OCI-LY1 (cell line): ENCODE data around the gene GLI3.

Source experiments
- H2AFZ ChIP-seq: fragments of 200-600 bp; sonication (generic), shearing (Covaris generic); 2 replicates; pipeline ENCODE4 v1.6.0; 2014; ENCODE audit warnings: antibody characterized with exemption, mild to moderate bottlenecking, low read length
- H3F3A ChIP-seq: fragments of 200-600 bp; sonication (generic), shearing (Covaris generic); 2 replicates; pipeline ENCODE4 v1.6.0; 2014; ENCODE audit warnings: mild to moderate bottlenecking, antibody characterized with exemption, low read length, moderate library complexity; ENCODE audit not compliant: insufficient read depth
- H3K27ac ChIP-seq: fragments of 200-600 bp; sonication (generic); 2 replicates; pipeline ENCODE4 v1.5.1; 2014; ENCODE audit warnings: low read length, mixed run types, mild to moderate bottlenecking, low read depth; ENCODE audit not compliant: poor library complexity, severe bottlenecking
- H3K27me3 ChIP-seq: fragments of 200-600 bp; sonication (generic); 2 replicates; pipeline ENCODE4 v1.6.0; 2014; ENCODE audit warnings: antibody characterized with exemption, mild to moderate bottlenecking, low read length, moderate library complexity; ENCODE audit not compliant: insufficient read depth
- H3K36me3 ChIP-seq: fragments of 200-600 bp; sonication (generic); 2 replicates; pipeline ENCODE4 v1.6.1; 2014; ENCODE audit warnings: mild to moderate bottlenecking, antibody characterized with exemption, low read length, moderate library complexity, mixed read lengths; ENCODE audit not compliant: insufficient read depth
- H3K4me1 ChIP-seq: fragments of 200-600 bp; sonication (generic); 2 replicates; pipeline ENCODE4 v1.5.1; 2014; ENCODE audit warnings: mild to moderate bottlenecking, low read length, moderate library complexity; ENCODE audit not compliant: insufficient read depth, severe bottlenecking
- H3K4me2 ChIP-seq: fragments of 200-600 bp; sonication (generic), shearing (Covaris generic); 2 replicates; pipeline ENCODE4 v1.6.1; 2014; ENCODE audit warnings: low read length
- H3K4me3 ChIP-seq: fragments of 200-600 bp; sonication (generic); 2 replicates; pipeline ENCODE4 v1.5.1; 2014; ENCODE audit warnings: low read length, low read depth, mild to moderate bottlenecking, mixed read lengths; ENCODE audit not compliant: poor library complexity, severe bottlenecking
- H3K79me2 ChIP-seq: fragments of 200-600 bp; shearing (Covaris generic); 2 replicates; pipeline ENCODE4 v1.6.1; 2016; ENCODE audit warnings: mixed run types, low read length, mixed read lengths; ENCODE audit not compliant: insufficient read depth
- H3K9ac ChIP-seq: fragments of 200-600 bp; sonication (generic), shearing (Covaris generic); 2 replicates; pipeline ENCODE4 v1.6.1; 2014; ENCODE audit warnings: mild to moderate bottlenecking, low read length, mixed read lengths
- H3K9me2 ChIP-seq: fragments of 200-600 bp; sonication (generic), shearing (Covaris generic); 2 replicates; pipeline ENCODE4 v1.6.1; 2014; ENCODE audit warnings: low read depth, mild to moderate bottlenecking, low read length, mixed read lengths
- H3K9me3 ChIP-seq: fragments of 200-600 bp; shearing (Covaris generic); 2 replicates; pipeline ENCODE4 v1.6.1; 2014; ENCODE audit warnings: low read length, mixed read lengths
- H4K20me1 ChIP-seq: fragments of 200-600 bp; sonication (generic), shearing (Covaris generic); 2 replicates; pipeline ENCODE4 v1.6.0; 2016; ENCODE audit warnings: mild to moderate bottlenecking, low read length; ENCODE audit not compliant: insufficient read depth
- EZH2 ChIP-seq: fragments of 200-600 bp; sonication (generic), shearing (Covaris generic); IDR thresholded peaks from 2 replicates; pipeline ENCODE4 v1.8.0; 2017; ENCODE audit warnings: borderline replicate concordance, mixed run types, mild to moderate bottlenecking, antibody characterized with exemption, low read length, moderate library complexity, mixed read lengths
- TF ChIP-seq, protein P1 (sequence below): fragments of 200-600 bp; sonication (generic), shearing (Covaris generic); IDR thresholded peaks from 2 replicates; pipeline ENCODE4 v1.5.1; 2017; ENCODE audit warnings: mild to moderate bottlenecking, antibody characterized with exemption, low read length, moderate library complexity, mixed read lengths

The GLI3 gene

DNA sequence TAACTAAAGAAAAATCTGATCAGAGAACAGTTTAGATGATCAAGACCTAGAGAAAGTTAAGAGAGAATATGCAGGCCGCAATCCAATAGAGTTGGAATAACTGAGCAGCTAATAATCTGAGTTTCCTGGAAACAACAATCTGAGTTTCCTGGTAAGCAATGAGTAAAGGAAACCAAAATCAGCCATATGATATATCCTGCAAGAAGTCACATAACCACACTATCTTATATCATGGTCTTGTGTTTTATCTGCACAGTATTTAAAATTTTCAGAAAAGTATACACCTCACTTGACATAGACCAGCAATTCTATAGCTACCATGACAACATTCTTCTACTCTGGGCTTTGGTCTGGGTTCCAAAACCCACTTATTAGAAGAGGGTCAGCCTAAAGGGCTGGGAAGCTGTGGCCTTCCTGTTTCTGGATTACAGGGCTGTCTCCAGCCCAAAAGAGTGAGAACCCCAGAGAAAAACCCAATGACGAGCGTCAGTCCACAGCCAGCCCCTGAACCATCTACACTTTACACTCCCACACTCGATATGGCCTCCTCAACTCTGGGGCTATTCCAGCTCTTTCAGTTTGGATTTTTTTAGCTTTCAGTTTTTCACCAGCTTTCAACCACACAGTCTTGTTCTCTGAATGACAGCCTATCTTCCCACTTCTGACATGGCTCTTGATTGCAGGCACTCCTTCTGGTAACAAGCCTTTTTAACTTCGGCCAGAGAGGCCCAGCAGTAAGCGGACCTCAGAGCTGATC, 110.4 kb downstream of the GLI3 start:
- no peaks in the 10 kb centered on the region for H3F3A ChIP-seq
- H3K9me3 ChIP-seq, result no peaks in the 10 kb centered on the region
- no peaks in the 10 kb centered on the region for H3K27me3 ChIP-seq
- H3K4me3 ChIP-seq, result no peak overlapping the region
- H3K79me2 ChIP-seq, result no peaks in the 10 kb centered on the region
- no peak overlapping the region for H3K9ac ChIP-seq
- H4K20me1 ChIP-seq, result no peaks in the 10 kb centered on the region
- H3K27ac ChIP-seq, result no peak overlapping the region
- no peak overlapping the region for H3K4me2 ChIP-seq
- no peaks in the 10 kb centered on the region for H3K9me2 ChIP-seq
- no peaks in the 10 kb centered on the region for H3K36me3 ChIP-seq
- no peaks in the 10 kb centered on the region for H3K4me1 ChIP-seq
- no peak for TF ChIP-seq EZH2
- no peak overlapping the region for H2AFZ ChIP-seq

- no peak overlapping the region for H3K27ac ChIP-seq
- no peak overlapping the region for H3K4me3 ChIP-seq
- no peaks in the 10 kb centered on the region for H3K27me3 ChIP-seq
- no peaks in the 10 kb centered on the region for H3K79me2 ChIP-seq
- no peak overlapping the region for H3K9ac ChIP-seq
- no peaks in the 10 kb centered on the region for H4K20me1 ChIP-seq
- no peaks in the 10 kb centered on the region for H3K9me3 ChIP-seq
- no peaks in the 10 kb centered on the region for H3K36me3 ChIP-seq
- TF ChIP-seq, protein P1, sequence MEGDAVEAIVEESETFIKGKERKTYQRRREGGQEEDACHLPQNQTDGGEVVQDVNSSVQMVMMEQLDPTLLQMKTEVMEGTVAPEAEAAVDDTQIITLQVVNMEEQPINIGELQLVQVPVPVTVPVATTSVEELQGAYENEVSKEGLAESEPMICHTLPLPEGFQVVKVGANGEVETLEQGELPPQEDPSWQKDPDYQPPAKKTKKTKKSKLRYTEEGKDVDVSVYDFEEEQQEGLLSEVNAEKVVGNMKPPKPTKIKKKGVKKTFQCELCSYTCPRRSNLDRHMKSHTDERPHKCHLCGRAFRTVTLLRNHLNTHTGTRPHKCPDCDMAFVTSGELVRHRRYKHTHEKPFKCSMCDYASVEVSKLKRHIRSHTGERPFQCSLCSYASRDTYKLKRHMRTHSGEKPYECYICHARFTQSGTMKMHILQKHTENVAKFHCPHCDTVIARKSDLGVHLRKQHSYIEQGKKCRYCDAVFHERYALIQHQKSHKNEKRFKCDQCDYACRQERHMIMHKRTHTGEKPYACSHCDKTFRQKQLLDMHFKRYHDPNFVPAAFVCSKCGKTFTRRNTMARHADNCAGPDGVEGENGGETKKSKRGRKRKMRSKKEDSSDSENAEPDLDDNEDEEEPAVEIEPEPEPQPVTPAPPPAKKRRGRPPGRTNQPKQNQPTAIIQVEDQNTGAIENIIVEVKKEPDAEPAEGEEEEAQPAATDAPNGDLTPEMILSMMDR, result no peak
- no peak for TF ChIP-seq EZH2
- H3K4me2 ChIP-seq, result no peak overlapping the region
- no peak overlapping the region for H2AFZ ChIP-seq
- no peaks in the 10 kb centered on the region for H3K4me1 ChIP-seq
- H3K9me2 ChIP-seq, result no peaks in the 10 kb centered on the region
- no peaks in the 10 kb centered on the region for H3F3A ChIP-seq
These were observed 111.7 kb downstream of the GLI3 start for GRCh38 chr7:42125321-42125720.

DNA sequence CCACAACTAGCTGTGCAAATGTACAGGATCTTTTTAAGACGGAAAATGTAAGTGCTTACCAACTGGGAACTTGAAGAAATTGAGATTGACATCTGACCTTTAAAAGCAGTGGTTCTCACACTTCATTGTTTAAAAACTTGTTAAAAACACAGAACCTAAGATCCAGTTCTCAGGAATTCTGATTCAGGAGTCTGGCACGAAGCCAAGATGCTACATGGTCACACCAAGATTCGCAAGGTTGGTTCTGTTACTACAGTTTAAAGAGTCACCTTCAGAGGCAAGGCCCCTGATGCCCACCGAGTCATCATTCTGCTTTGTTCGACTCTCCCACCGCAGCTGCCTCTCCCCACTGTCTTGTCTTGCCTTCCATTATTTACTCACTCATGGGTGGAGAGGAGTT, 113.3 kb downstream of the GLI3 start:
- Histone ChIP-seq H3K9me2 (no peaks in the 10 kb centered on the region), H3K4me2 (no peak overlapping the region), H3K4me3 (no peak overlapping the region), H2AFZ (no peak overlapping the region), H3K27me3 (0 out of 2 replicates have a peak, but pooled peaks cover 4% of the 10 kb centered on the region), H3K9ac (no peak overlapping the region), H3F3A (no peaks in the 10 kb centered on the region), H3K36me3 (no peaks in the 10 kb centered on the region), H4K20me1 (no peaks in the 10 kb centered on the region), H3K27ac (no peak overlapping the region), H3K79me2 (no peaks in the 10 kb centered on the region), H3K9me3 (no peaks in the 10 kb centered on the region), H3K4me1 (no peaks in the 10 kb centered on the region)
- no peak for TF ChIP-seq EZH2
- TF ChIP-seq, protein P1, result no peak

- Histone ChIP-seq H3K27ac (no peak overlapping the region), H3K4me2 (no peak overlapping the region), H3K4me3 (no peak overlapping the region), H3K27me3 (peaks cover 4% of the 10 kb centered on the region; the same call in 1 of the 2 replicates), H3K9me3 (no peaks in the 10 kb centered on the region), H2AFZ (no peak overlapping the region), H3K36me3 (no peaks in the 10 kb centered on the region), H3K9ac (no peak overlapping the region), H3K4me1 (no peaks in the 10 kb centered on the region), H4K20me1 (no peaks in the 10 kb centered on the region), H3F3A (no peaks in the 10 kb centered on the region), H3K9me2 (no peaks in the 10 kb centered on the region), H3K79me2 (no peaks in the 10 kb centered on the region)
- no peak for TF ChIP-seq EZH2
- TF ChIP-seq, protein P1, result no peak
These were observed 116.8 kb downstream of the GLI3 start for GRCh38 chr7:42120191-42120590.
